Measurements from ENCODE around the gene SLC17A7. TPM values are rescaled to one million over a fixed set of nuclear protein-coding genes. Genes with fewer than 3 reads are reported as not detected.

SLC17A7 gene
- total and polyA plus RNA-seq, 2 of the 8 experiments (the other 6 are each of a cell fraction or from before 2014, with no cell fraction given), result 2.7 to 3.0 TPM

DNA sequence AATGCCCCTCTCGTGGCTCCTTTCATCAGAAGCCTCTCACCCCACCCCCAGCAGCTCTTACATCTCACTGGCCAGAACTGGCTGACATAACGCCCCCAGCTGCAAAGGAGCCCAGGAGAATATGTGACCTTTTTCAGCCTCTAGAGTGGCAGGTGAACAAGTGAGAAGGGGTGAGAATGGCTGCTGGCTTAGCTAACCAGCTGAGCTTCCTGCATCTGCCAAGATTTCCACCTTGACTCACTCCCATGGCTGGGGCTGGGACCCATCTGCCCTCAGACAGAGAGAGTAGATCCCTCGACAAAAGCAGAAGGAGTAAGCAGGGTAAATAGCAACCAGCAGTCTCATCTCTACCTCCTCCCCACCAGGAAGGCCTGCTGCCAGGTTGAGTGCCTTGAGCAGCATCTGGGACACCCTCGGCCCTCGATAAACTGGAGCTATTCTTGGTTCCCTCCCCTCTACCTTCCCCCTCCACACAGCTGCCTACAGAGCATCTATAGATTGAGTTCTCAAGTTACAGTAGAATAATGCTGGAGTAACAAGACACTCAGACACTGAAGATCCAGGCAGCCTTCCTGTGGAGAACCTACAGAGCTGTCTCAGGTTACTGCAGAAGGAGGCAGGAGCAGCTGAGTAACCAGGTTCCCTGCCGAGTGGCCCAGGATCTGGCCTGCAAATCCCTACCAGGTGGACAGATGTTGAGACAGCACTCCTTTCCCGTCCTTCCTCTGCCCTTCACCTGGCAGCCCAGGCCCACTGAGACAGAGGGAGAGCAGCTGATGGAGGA lies 37.7 kb downstream of the SLC17A7 start (continued):
- no peak for TF ChIP-seq GTF2F1 (IDR thresholded peaks at IDR 0.05; ENCODE audit: borderline replicate concordance, low read depth, low read length)
- TF ChIP-seq CHD7 (IDR thresholded peaks at IDR 0.05; ENCODE audit: insufficient replicate concordance, low read length), result no peak
- no peak for TF ChIP-seq PHF8 (conservative IDR thresholded peaks at IDR 0.05; ENCODE audit: low read depth, low read length)
- peak in 1 of 2 experiments; percentile 71; a peak in 2 of 3 replicates for TF ChIP-seq POLR2A (IDR thresholded peaks at IDR 0.05; ENCODE audit: control extremely low read depth in 1 of 2, low read depth in 2 of 2, low read length in 2 of 2)
- TF ChIP-seq TBP (IDR thresholded peaks at IDR 0.05; ENCODE audit: low read depth, low read length), result 0 out of 2 replicates have a peak, but pooled peaks have one; percentile 27
- TF ChIP-seq E2F6 (IDR thresholded peaks at IDR 0.05), result no peak
- peak; percentile 72 for TF ChIP-seq POLR2AphosphoS5 (IDR thresholded peaks at IDR 0.05; ENCODE audit: low read depth, low read length)
